ENCODE results near the gene SLC2A14.
"Not testable (repeated sequence)": the region's sequence is repeated elsewhere in the genome, so short reads cannot be mapped to it uniquely, and the experiment has no call there.

The SLC2A14 gene

DNA sequence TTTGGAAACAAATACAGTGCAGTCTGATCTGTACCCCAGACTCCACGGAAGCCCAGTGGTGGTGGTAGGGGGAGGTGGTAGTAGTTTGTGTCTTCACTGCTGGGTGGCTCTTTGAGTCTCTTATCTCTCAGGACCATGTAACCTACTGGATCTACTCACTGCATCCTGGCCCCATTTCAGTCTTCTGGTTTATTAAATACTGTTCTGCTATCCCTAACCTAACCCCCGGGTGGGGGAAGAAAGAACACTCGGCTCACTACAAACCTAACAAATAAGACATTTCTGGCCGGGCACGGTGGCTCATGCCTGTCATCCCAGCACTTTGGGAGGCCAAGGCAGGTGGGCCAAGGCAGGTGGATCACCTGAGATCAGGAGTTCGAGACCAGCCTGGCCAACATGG, 39.5 kb downstream of the SLC2A14 start:
- DNase-seq, result not testable (repeated sequence)

- DNase-seq, result peak; percentile 51
Observed at GRCh38 chr12:7832059-7832696, 40.5 kb downstream of the SLC2A14 start.

DNA sequence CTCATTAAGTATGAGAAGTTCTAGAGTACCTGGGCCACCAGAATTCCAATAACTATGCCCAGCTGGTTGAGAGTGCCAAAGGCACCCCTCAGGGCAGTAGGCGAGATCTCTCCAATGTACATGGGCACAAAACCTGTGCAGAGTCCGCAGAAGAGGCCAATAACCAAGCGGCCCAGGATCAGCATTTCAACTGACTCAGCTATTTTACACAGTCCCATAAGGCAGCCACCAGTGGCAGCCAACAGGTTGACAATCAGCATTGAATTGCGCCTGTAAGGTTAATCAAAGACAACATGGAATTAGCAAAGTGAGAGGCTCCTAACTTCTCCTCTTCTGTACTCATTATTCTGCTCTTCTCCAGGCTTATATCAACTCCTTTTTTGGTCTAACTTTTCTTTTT, 43.0 kb downstream of the SLC2A14 start:
- DNase-seq, result not testable (repeated sequence)

- not testable (repeated sequence) for DNase-seq
Observed at GRCh38 chr12:7825754-7826153, 47.0 kb downstream of the SLC2A14 start.

GRCh38 chr12:7806863-7807487, 65.7 kb downstream of the SLC2A14 start:
- DNase-seq, result peak; percentile 66

DNA sequence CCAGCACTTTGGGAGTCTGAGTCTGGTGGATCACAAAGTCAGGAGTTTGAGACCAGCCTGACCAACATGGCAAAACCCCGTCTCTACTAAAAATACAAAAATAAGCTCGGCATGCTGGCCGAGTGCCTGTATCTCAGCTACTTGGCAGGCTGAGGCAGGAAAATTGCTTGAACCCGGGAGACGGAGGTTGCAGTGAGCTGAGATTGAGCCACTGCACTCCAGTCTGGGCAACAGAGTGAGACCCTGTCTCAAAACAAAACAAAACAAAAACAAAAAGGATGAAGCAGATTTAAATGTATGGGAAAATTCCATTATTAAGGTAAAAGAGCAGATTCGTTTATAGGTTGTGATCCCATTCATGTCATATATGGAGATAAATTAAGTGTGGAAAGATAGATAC, 66.4 kb downstream of the SLC2A14 start:
- not testable (repeated sequence) for DNase-seq

DNA sequence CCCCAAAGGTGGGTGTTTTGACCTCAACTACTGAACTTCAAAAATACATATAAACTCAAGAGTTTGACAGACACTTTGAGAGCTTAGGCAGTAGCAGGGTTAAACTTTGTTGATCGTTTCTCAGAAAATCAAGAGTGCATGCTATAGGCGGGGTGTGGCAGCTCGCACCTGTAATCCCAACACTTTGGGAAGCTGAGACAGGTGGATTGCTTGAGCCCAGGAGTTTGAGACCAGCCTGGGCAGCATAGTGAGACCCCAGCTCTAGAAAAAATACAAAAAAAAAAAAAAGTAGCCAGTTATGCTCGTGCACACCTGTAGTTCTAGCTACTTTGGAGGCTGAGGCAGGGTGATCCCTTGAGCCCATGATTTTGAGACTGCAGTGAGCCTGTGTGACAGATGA, 71.3 kb downstream of the SLC2A14 start:
- no peak for DNase-seq

- DNase-seq, result not testable (repeated sequence)
Observed at GRCh38 chr12:7798750-7799308, 73.9 kb downstream of the SLC2A14 start.

DNA sequence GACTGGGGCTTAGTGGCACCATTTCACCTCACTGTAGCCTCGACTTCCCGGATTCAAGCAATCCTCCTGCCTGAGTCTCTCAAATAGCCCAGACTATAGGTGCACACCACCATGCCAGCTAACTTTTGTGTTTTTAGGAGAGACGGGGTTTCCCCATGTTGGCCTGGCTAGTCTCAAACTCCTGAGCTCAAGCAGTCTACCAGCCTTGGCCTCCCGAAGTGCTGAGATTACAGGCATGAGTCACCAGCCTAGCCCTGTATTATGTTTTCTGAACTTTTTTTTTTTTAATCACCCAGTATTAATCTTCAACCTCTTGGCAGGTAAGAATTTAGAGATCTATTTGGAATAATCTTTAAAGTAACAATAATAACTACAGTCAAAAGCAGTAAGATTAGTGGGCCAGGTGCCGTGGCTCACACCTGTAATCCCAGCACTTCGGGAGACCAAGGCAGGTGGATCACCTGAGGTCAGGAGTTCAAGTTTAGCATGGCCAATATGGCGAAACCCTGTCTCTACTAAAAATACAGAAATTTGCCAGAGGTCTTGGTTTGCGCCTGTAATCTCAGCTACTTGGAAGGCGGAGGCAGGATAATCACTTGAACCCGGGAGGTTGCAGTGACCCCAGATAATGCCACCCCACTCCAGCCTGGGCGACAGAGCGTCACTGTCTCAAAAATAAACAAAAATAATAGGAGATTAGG, 74.9 kb downstream of the SLC2A14 start:
- DNase-seq, result peak; percentile 2

- not testable (repeated sequence) for DNase-seq
Observed at GRCh38 chr12:7797269-7797668, 75.4 kb downstream of the SLC2A14 start.

DNA sequence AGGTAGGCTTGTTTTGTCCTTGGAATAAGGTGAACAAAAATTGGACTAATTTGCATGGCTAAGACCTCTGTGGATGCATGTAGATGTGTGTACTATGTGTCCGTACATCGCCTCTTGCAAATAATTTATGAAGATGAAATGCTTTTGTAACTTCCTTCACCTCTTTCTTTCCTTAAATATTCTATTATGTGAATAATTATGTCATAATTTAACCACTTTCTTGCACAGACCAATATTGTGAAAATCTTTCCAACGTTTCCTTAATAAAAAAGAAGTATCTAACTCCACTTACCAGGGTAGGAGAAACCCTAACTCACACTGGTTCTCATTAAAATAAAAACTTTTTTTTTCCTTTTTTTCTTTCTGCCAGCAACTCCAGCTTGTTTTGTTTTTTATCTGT, 79.5 kb downstream of the SLC2A14 start:
- no peak for DNase-seq

- not testable (repeated sequence) for DNase-seq
Observed at GRCh38 chr12:7788884-7789528, 83.7 kb downstream of the SLC2A14 start, which contains the start of gene NANOG. TSS of gene NANOG (plus strand) at chr12:7789402. CDS start at chr12:7789615, 213 bp downstream.

GRCh38 chr12:7788294-7788660, 84.4 kb downstream of the SLC2A14 start:
- DNase-seq, result no peak

GRCh38 chr12:7787574-7788293, 85.0 kb downstream of the SLC2A14 start:
- DNase-seq, result no peak

- no peak for DNase-seq
Observed at GRCh38 chr12:7784701-7785100, 88.0 kb downstream of the SLC2A14 start.

GRCh38 chr12:7783433-7783832, 89.3 kb downstream of the SLC2A14 start:
- not testable (repeated sequence) for DNase-seq

- DNase-seq, result no peak
Observed at GRCh38 chr12:7782055-7782454, 90.7 kb downstream of the SLC2A14 start.

- no peak for DNase-seq
Observed at GRCh38 chr12:7781274-7781673, 91.4 kb downstream of the SLC2A14 start.

DNA sequence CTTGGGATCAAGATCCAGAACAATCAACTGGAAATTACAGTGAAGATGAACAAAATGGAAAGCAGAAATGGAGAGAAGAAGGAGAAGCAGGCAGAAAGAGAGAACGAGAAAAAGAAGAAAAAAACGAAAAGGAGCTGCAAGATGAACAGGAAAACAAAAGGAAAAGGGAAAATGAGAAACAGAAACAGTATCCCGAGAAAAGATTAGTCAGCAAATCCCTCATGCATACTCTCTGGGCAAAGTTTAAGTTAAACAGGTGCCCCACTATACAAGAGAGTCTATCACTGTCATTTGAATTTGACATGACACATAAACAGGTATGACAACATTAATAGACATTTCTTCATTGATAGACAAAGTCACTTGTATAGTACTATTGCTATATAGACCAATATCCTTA, 102.7 kb downstream of the SLC2A14 start:
- no peak for DNase-seq

All from fibroblast of skin of right quadriceps (primary cell).